Measurements from ENCODE around the gene ATP5F1E.

ATP5F1E gene

DNA sequence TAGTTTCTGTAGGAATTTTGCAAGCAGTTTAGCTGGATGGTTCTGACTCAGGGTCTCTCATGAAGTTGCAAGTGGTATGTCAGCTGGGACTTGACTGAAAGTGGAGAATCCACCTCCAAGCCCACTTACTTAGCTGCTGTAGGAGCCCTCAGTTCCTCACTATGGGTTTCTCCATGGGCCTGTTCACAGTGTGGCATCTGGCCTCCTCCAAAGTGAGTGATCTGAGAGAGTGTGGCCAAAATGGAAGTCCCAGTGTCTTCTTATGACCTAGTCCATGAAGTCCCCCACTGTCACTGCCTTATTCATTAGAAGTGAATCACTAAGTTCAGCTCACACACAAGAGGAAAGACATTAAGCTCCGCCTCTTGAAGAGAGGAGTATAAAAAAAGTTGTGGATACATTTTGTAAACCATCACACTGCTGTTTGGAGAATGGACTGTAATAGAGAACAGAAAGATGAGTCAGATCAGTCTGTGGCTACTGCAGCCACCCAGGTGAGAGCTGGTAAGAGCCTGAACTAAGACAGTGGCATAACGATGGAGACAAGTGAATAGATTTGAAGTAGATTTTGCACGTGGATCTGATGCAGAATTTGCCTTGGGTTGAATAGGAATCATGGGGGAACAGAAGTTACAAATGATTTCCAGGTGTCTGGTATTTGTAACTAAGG, 55.9 kb downstream of the ATP5F1E start:
- Histone ChIP-seq H3K4me3 (replicated peaks; ENCODE audit: low read depth, low read length) (no peak overlapping the region), H3K36me3 (ENCODE audit: control insufficient read depth, insufficient read depth, low read length) (no peaks in the 10 kb centered on the region), H3K27me3 (replicated peaks; ENCODE audit: control insufficient read depth, insufficient read depth, low read length) (no peaks in the 10 kb centered on the region)
- TF ChIP-seq, protein P1, sequence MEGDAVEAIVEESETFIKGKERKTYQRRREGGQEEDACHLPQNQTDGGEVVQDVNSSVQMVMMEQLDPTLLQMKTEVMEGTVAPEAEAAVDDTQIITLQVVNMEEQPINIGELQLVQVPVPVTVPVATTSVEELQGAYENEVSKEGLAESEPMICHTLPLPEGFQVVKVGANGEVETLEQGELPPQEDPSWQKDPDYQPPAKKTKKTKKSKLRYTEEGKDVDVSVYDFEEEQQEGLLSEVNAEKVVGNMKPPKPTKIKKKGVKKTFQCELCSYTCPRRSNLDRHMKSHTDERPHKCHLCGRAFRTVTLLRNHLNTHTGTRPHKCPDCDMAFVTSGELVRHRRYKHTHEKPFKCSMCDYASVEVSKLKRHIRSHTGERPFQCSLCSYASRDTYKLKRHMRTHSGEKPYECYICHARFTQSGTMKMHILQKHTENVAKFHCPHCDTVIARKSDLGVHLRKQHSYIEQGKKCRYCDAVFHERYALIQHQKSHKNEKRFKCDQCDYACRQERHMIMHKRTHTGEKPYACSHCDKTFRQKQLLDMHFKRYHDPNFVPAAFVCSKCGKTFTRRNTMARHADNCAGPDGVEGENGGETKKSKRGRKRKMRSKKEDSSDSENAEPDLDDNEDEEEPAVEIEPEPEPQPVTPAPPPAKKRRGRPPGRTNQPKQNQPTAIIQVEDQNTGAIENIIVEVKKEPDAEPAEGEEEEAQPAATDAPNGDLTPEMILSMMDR (IDR thresholded peaks at IDR 0.05; ENCODE audit: insufficient read depth, low read length, poor library complexity, severe bottlenecking): no peak
- no peak for DNase-seq (ENCODE audit: extremely low read depth, insufficient read length)

Measured in GM06990 (cell line).